HCT116 (cell line): ENCODE data around the gene BCR. TPM values are rescaled to one million over a fixed set of nuclear protein-coding genes. Genes with fewer than 3 reads are reported as not detected.

Experiments used
- ATAC-seq: fragments of 200-7000 bp; cut with Tn5 transposase; 2 replicates; pipeline ENCODE4 v1.9.1; 2020; ENCODE audit warnings: mild to moderate bottlenecking, moderate library complexity
- BruUV-seq: library from RNA; stranded (reverse); fragments of 400-500 nt; replicated peaks from 2 replicates; lab custom pipeline; 2021; lab: Mats Ljungman, UMichigan
- CTCF ChIA-PET: fragments of 300-600 bp; sonication (Branson Sonifier 250); formaldehyde crosslinking; loops from one replicate; lab custom pipeline; 2021; ENCODE audit warnings: antibody characterized with exemption; lab: Charles Lee
- POLR2A ChIA-PET: fragments of 300-600, 350-600 bp; sonication (Branson Sonifier 250); formaldehyde crosslinking; loops from one replicate; lab custom pipeline; 2021; ENCODE audit warnings: antibody characterized with exemption; lab: Charles Lee
- RAD21 ChIA-PET, 2 experiments: fragments of 300-600 bp; sonication (Branson Sonifier 250); formaldehyde crosslinking; loops; one replicate each; lab custom pipeline; 2023; ENCODE audit warnings: low total read pairs in 2 of 2; ENCODE audit not compliant: uncharacterized antibody in 2 of 2, unreplicated experiment in 2 of 2, low non-redundant PET in 1 of 2; lab: Charles Lee
- DNase-seq: peaks from one replicate; pipeline ENCODE4 v3.0.0-alpha.2; 2010; ENCODE audit warnings: low read depth, low spot score
- H2AFZ ChIP-seq: fragments of 200-600 bp; shearing (Covaris generic), sonication (generic); 2 replicates; pipeline ENCODE4 v1.6.1; 2017; ENCODE audit warnings: low read depth, mixed run types, mixed read lengths, antibody characterized with exemption, low read length; ENCODE audit not compliant: poor library complexity, severe bottlenecking
- H3K27ac ChIP-seq: 2 replicates; pipeline ENCODE4 v1.5.1; 2012; ENCODE audit warnings: low read depth, low read length
- H3K27me3 ChIP-seq: fragments of 200-600 bp; sonication (generic); 2 replicates; pipeline ENCODE4 v1.6.1; 2016; ENCODE audit warnings: mixed run types, low read length, mixed read lengths; ENCODE audit not compliant: insufficient read depth
- H3K36me3 ChIP-seq, 2 experiments: fragments of 200-500 bp in 1 of 2; fragments of 200-600 bp in 1 of 2; sonication (Bioruptor generic) in 1 of 2; sonication (generic) in 1 of 2; 2 replicates each; pipeline versions ENCODE4 v1.5.1 to v1.6.1; 2014 to 2016; ENCODE audit warnings: low read length in 2 of 2, inconsistent platforms in 1 of 2, mixed read lengths in 1 of 2, mixed run types in 1 of 2; ENCODE audit not compliant: insufficient read depth in 2 of 2, control insufficient read depth in 1 of 2
- H3K4me1 ChIP-seq, 2 experiments: fragments of 200-600 bp in 1 of 2; sonication (generic) in 1 of 2; 2 replicates each; pipeline versions ENCODE4 v1.5.1 to v1.6.1; 2012 to 2017; ENCODE audit warnings: low read length in 2 of 2, inconsistent platforms in 1 of 2, mild to moderate bottlenecking in 1 of 2, mixed read lengths in 1 of 2, mixed run types in 1 of 2, moderate library complexity in 1 of 2; ENCODE audit not compliant: insufficient read depth in 2 of 2, control insufficient read depth in 1 of 2
- H3K4me2 ChIP-seq: fragments of 200-600 bp; sonication (generic); 2 replicates; pipeline ENCODE4 v1.6.1; 2017; ENCODE audit warnings: mixed run types, low read length, mixed read lengths
- H3K4me3 ChIP-seq, 2 experiments: fragments of 200-600 bp in 1 of 2; sonication (generic) in 1 of 2; replicated peaks in 1 of 2; 2 replicates each; pipeline ENCODE4 v1.5.1; 2011 to 2016; ENCODE audit warnings: low read length in 2 of 2, control low read depth in 1 of 2, low read depth in 1 of 2, mild to moderate bottlenecking in 1 of 2, mixed read lengths in 1 of 2, mixed run types in 1 of 2
- H3K79me2 ChIP-seq: fragments of 200-600 bp; sonication (generic); 2 replicates; pipeline ENCODE4 v1.6.1; 2017; ENCODE audit warnings: mild to moderate bottlenecking, mixed run types, low read length, moderate library complexity, mixed read lengths; ENCODE audit not compliant: insufficient read depth
- H3K9ac ChIP-seq: fragments of 200-600 bp; sonication (generic); 2 replicates; pipeline ENCODE4 v1.6.1; 2016; ENCODE audit warnings: low read length, mixed read lengths
- H3K9me2 ChIP-seq: fragments of 200-600 bp; sonication (generic), shearing (Covaris generic); 2 replicates; pipeline ENCODE4 v1.6.1; 2017; ENCODE audit warnings: mixed run types, mild to moderate bottlenecking, moderate library complexity; ENCODE audit not compliant: insufficient read depth
- H3K9me3 ChIP-seq, 2 experiments: fragments of 200-500 bp in 1 of 2; fragments of 200-600 bp in 1 of 2; sonication (Bioruptor generic) in 1 of 2; sonication (generic) in 1 of 2; 2 replicates each; pipeline ENCODE4 v1.6.1; 2014 to 2017; ENCODE audit warnings: low read length in 2 of 2, mixed read lengths in 2 of 2, inconsistent platforms in 1 of 2, low read depth in 1 of 2, mild to moderate bottlenecking in 1 of 2, mixed run types in 1 of 2, moderate library complexity in 1 of 2; ENCODE audit not compliant: control insufficient read depth in 1 of 2, insufficient read depth in 1 of 2
- H4K20me1 ChIP-seq: fragments of 200-600 bp; sonication (generic), shearing (Covaris generic); 2 replicates; pipeline ENCODE4 v1.6.1; 2017; ENCODE audit warnings: mixed run types, mild to moderate bottlenecking, moderate library complexity; ENCODE audit not compliant: insufficient read depth
- CBX3 ChIP-seq: IDR thresholded peaks from 2 replicates; pipeline ENCODE4 v1.6.1; 2012; ENCODE audit warnings: low read depth
- REST ChIP-seq: IDR thresholded peaks from 2 replicates; pipeline ENCODE4 v1.6.1; 2012; ENCODE audit warnings: low read depth
- intact Hi-C: fragments of 100-400 bp; cut with micrococcal nuclease; formaldehyde crosslinking; loops from 2 replicates; pipeline ENCODE4 v1.10.0; 2022
- total RNA-seq: library from RNA; stranded (reverse); gene quantifications from one replicate; pipeline ENCODE4 v1.2.1, GENCODE V29; 2021; ENCODE audit not compliant: unreplicated experiment
- TF ChIP-seq, protein P1 (sequence below), 3 experiments: fragments of 200-600 bp in 1 of 3; sonication (generic) in 1 of 3; IDR thresholded peaks in 2 of 3; conservative IDR thresholded peaks in 1 of 3; 2 replicates each; pipeline ENCODE4 v1.5.1; 2012 to 2017; ENCODE audit warnings: low read depth in 2 of 3, low read length in 2 of 3, antibody characterized with exemption in 1 of 3, borderline replicate concordance in 1 of 3, control low read depth in 1 of 3, mild to moderate bottlenecking in 1 of 3, mixed read lengths in 1 of 3, mixed run types in 1 of 3, moderate library complexity in 1 of 3; ENCODE audit not compliant: insufficient read depth in 1 of 3

BCR gene
- total RNA-seq, 1 experiment from 2014 or later: 39.7 TPM

- peaks cover 0 to 3% of the 10 kb centered on the region in 2 experiments; a peak in 1 of 4 replicates for H3K9me3 ChIP-seq
- no TSS peak for BruUV-seq
- ATAC-seq (no peak), DNase-seq (no peak)
- TF ChIP-seq, protein P1, sequence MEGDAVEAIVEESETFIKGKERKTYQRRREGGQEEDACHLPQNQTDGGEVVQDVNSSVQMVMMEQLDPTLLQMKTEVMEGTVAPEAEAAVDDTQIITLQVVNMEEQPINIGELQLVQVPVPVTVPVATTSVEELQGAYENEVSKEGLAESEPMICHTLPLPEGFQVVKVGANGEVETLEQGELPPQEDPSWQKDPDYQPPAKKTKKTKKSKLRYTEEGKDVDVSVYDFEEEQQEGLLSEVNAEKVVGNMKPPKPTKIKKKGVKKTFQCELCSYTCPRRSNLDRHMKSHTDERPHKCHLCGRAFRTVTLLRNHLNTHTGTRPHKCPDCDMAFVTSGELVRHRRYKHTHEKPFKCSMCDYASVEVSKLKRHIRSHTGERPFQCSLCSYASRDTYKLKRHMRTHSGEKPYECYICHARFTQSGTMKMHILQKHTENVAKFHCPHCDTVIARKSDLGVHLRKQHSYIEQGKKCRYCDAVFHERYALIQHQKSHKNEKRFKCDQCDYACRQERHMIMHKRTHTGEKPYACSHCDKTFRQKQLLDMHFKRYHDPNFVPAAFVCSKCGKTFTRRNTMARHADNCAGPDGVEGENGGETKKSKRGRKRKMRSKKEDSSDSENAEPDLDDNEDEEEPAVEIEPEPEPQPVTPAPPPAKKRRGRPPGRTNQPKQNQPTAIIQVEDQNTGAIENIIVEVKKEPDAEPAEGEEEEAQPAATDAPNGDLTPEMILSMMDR (IDR thresholded peaks at IDR 0.05 in 2 of 3, conservative IDR thresholded peaks at IDR 0.05 in 1 of 3; ENCODE audit: borderline replicate concordance in 1 of 3, insufficient read depth in 1 of 3, low read depth in 2 of 3, low read length in 2 of 3): no peak
- TF ChIP-seq CBX3 (no peak), REST (no peak)
- H3K9me2 ChIP-seq: no peaks in the 10 kb centered on the region
- ChIA-PET CTCF (no interaction called here), POLR2A (no interaction called here), RAD21 (no interaction called here)
- 0 out of 4 replicates have a peak, but pooled peaks cover 0 to 4% of the 10 kb centered on the region in 2 experiments for H3K36me3 ChIP-seq
- no peak overlapping the region for H3K4me2 ChIP-seq
- H3K27ac ChIP-seq: no peak overlapping the region
- H3K4me3 ChIP-seq: no peak overlapping the region
- no peak overlapping the region for H3K9ac ChIP-seq
- intact Hi-C loops: no loop called here
- peaks cover 4% of the 10 kb centered on the region; the same call in 1 of the 2 replicates for H4K20me1 ChIP-seq
- H3K27me3 ChIP-seq: no peaks in the 10 kb centered on the region
- H2AFZ ChIP-seq: no peak overlapping the region
- peaks cover 88% of the 10 kb centered on the region for H3K79me2 ChIP-seq
- peaks cover 0 to 6% of the 10 kb centered on the region in 2 experiments; a peak in 1 of 4 replicates for H3K4me1 ChIP-seq
Measured at GRCh38 chr22:23239429-23239828, 59.1 kb downstream of the BCR start.
